Measurements from ENCODE around the gene ABL2.
"Not testable (repeated sequence)": the region's sequence is repeated elsewhere in the genome, so short reads cannot be mapped to it uniquely, and the experiment has no call there.

Gene ABL2

DNA sequence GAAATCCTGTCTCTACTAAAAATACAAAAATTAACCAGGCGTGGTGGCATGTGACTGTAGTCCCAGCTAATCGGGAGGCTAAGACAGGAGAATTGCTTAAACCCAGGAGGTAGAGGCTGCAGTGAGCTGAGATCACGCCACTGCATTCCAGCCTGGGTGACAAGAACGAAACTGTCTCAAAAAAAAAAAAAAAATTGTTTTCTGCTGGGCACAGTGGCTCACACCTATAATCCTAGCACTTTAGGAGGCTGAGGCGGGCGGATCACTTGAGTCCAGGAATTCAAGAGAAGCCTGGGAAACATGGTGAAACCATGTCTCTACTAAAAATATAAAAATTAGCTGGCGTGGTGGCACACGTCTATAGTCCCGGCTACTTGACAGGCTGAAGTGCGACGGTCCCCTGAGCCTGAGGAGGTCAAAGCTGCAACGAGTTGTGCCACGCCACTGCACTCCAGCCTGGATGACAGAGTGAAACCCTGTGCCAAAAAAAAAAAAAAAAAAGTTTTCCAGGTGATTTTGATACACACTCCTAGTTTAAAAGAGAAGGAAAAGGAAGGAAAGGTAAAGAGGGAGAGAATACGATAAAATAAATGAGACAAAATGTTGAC, 31.7 kb downstream of the ABL2 start:
- no peak for TF ChIP-seq POLR2A (IDR thresholded peaks at IDR 0.05; ENCODE audit: low read depth, low read length)
- no peak for FAIRE-seq
- DNase-seq (ENCODE audit: insufficient read length, low spot score), result no peak

- FAIRE-seq, result not testable (repeated sequence)
These were observed 33.6 kb downstream of the ABL2 start for GRCh38 chr1:179195857-179196256.

DNA sequence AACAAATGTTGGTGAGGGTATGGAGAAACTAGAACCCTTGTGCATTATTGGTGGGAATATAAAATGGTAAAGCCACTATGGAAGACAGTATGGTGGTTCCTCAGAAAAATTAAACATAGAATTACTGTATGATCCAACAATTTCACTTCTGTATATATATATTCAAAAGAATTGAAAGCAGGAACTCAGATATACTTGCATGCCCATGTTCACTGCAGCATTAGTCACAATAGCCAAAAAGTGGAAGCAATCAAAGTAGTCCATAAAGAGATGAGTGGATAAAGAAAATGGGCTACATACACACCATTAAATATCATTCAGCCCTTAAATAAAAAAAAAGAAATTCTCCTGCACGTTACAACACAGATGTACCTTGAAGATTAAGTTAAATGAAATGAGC, 34.1 kb downstream of the ABL2 start:
- TF ChIP-seq POLR2A (IDR thresholded peaks at IDR 0.05; ENCODE audit: low read depth, low read length), result no peak
- no peak for FAIRE-seq
- DNase-seq (ENCODE audit: insufficient read length, low spot score), result no peak

More at GRCh38 chr1:179195857-179196256, 33.6 kb downstream of the ABL2 start:
- not testable (repeated sequence) for DNase-seq (ENCODE audit: insufficient read length, low spot score)

DNA sequence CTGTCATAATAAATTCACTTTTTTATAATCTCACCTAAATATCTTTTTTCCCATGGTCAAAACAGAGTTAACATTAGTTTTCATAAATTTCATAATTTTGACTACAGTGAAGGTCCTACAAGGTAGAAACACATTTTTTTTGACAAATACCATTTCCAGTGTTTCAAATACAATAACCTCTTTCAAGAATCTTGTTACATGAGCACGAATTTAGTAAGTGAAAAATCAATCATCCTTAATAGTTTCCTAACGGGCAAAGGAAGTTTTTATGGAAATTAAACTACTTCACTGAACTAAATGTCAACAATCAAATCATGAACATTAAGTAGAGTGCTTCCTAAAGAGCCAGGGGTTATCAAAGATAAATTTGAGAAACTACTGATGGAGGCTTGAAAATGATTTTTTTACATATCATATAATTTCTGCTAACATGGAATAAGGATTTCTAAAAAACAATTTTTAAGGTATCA, 35.4 kb downstream of the ABL2 start:
- no peak for DNase-seq (ENCODE audit: insufficient read length, low spot score)
- FAIRE-seq, result no peak
- TF ChIP-seq POLR2A (IDR thresholded peaks at IDR 0.05; ENCODE audit: low read depth, low read length), result no peak

DNA sequence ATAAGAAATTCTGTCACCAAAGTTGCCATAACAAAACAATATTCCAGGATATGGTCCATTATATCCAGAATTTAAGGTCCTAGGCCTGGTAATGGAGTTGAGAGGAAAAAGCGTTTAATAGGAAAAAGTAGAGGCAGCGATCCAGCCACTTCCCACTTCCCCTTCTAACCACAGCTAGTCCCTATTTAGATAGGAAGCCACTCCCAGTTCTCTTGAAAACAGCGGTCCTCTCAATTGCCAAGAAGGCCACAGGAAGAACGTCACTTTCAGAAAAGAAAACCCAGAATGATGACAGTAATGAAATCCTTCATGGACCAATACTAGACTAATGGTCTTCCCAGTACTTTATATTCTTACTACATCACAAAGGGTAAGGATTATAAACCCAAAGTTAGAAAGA, 38.6 kb downstream of the ABL2 start:
- no peak for TF ChIP-seq POLR2A (IDR thresholded peaks at IDR 0.05; ENCODE audit: low read depth, low read length)
- FAIRE-seq (no peak), DNase-seq (ENCODE audit: insufficient read length, low spot score) (no peak)

- TF ChIP-seq POLR2A (IDR thresholded peaks at IDR 0.05; ENCODE audit: low read depth, low read length), result no peak
- FAIRE-seq, result no peak
These were observed 41.6 kb downstream of the ABL2 start for GRCh38 chr1:179187735-179188471.

GRCh38 chr1:179187043-179187442, 42.4 kb downstream of the ABL2 start:
- no peak for TF ChIP-seq POLR2A (IDR thresholded peaks at IDR 0.05; ENCODE audit: low read depth, low read length)
- DNase-seq (ENCODE audit: insufficient read length, low spot score) (no peak), FAIRE-seq (no peak)

More at GRCh38 chr1:179187735-179188471, 41.6 kb downstream of the ABL2 start:
- DNase-seq (ENCODE audit: insufficient read length, low spot score), result no peak

GRCh38 chr1:179184403-179184802, 45.1 kb downstream of the ABL2 start:
- TF ChIP-seq POLR2A (IDR thresholded peaks at IDR 0.05; ENCODE audit: low read depth, low read length), result no peak
- no peak for FAIRE-seq
- no peak for DNase-seq (ENCODE audit: insufficient read length, low spot score)

DNA sequence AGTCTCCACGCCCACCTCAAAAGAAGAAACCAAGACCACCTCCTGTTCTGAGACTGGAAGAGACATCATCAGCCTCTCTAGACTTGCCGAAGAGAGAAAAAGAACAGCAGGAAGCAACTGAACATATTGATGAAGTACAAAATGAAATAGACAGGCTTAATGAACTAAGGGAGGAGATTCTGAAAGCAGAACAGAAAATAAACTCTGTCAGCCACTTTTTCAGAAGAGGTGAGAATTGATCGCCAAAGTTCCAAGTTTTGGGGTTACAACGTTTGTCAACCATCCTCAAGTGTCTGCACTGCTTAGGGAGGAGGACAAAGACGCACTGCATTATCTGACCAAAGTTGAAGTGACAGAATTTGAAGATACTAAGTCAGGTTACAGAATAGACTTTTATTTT, 45.6 kb downstream of the ABL2 start:
- DNase-seq (ENCODE audit: insufficient read length, low spot score), result no peak
- TF ChIP-seq POLR2A (IDR thresholded peaks at IDR 0.05; ENCODE audit: low read depth, low read length), result no peak
- no peak for FAIRE-seq

DNA sequence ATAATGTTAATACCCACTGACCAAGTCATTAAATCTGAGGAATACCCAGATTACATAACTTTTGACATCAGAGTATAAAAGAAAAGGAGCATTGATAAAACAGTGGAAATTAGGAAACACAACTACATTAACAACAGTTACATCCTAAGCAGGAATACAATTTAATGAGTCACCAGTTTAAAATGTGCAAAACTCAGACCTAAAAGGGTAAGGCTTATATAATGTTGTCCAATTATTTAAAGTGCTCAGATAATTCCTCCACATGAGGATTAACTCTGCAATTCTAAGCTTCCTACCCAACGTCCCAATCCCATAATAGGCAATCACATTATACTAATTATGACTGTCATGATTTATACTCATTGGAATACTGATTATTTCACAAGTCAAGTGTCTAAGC, 50.5 kb downstream of the ABL2 start:
- no peak for TF ChIP-seq POLR2A (IDR thresholded peaks at IDR 0.05; ENCODE audit: low read depth, low read length)
- FAIRE-seq (peak; percentile 41), DNase-seq (ENCODE audit: insufficient read length, low spot score) (peak; percentile 7)

DNA sequence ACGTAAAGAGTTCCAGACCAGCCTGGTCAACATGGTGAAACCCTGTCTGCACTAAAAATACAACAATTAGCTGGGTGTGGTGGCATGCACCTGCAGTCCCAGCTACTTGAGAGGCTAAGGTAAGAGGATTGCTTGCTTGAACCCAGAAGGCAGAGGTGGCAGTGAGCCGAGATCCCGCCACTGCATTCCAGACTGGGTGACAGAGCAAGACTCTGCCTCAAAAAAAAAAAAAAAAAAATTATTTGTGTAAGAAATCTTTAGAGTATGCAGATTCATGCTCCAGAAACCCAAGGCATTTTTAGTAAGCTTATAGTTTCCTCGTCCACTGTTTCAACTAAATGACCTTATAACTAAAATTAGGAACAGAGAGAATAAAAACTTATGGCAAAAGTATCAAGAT, 51.3 kb downstream of the ABL2 start:
- DNase-seq (ENCODE audit: insufficient read length, low spot score) (no peak), FAIRE-seq (no peak)

DNA sequence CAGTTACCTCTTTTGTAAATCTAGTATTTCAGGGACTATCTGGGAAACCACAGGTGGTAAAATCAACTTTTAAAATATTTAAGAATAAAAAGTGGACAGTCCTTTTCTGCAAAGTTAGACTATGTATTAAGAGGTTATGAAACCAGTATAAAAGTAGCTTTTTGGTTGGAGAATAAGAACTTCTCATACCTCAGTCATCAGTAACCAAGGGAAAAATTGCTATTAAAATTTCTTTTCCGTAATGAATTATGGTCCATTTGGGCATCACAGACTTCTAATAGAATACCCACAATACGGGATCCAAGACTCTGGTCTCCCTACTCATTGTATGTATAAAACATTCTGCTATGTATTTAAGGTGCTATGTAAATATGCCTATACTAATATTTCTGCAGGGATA, 51.9 kb downstream of the ABL2 start:
- FAIRE-seq (no peak), DNase-seq (ENCODE audit: insufficient read length, low spot score) (no peak)
- no peak for TF ChIP-seq POLR2A (IDR thresholded peaks at IDR 0.05; ENCODE audit: low read depth, low read length)

More for the DNA sequence above, 51.3 kb downstream of the ABL2 start:
- TF ChIP-seq POLR2A (IDR thresholded peaks at IDR 0.05; ENCODE audit: low read depth, low read length), result no peak

DNA sequence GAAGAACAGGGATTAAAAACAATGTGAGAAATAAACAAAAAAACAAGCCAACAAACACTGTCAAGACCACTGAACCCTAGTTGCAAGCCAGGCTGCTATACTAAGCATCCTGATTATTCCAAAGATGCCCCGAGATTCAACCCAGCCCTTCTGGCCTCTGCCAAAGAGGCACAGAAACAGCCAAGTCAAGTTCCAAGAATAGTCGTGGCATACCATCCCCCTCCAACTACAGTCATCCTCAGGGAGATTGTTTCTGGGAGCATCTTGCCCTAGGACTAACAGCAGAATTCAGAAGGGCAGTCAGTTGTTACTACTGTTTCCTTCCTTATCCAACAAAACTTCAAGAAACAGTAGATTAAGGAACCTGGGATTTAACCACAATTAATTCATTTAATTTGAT, 52.3 kb downstream of the ABL2 start:
- no peak for TF ChIP-seq POLR2A (IDR thresholded peaks at IDR 0.05; ENCODE audit: low read depth, low read length)
- DNase-seq (ENCODE audit: insufficient read length, low spot score) (no peak), FAIRE-seq (no peak)

GRCh38 chr1:179175011-179175841, 54.3 kb downstream of the ABL2 start:
- peak; percentile 60 for FAIRE-seq
- TF ChIP-seq POLR2A (IDR thresholded peaks at IDR 0.05; ENCODE audit: low read depth, low read length), result no peak
- no peak for DNase-seq (ENCODE audit: insufficient read length, low spot score)

GRCh38 chr1:179170468-179170770, 59.1 kb downstream of the ABL2 start:
- FAIRE-seq; DNase-seq (ENCODE audit: insufficient read length, low spot score): not testable (repeated sequence)

Data from H54 (cell line).